GM13976 (cell line): ENCODE results near the gene PLLP.

Source experiments
- DNase-seq: peaks from one replicate; pipeline ENCODE4 v3.0.0; 2012; ENCODE audit warnings: low spot score
- CTCF ChIP-seq: IDR thresholded peaks from 2 replicates; pipeline ENCODE4 v1.5.1; 2012; ENCODE audit warnings: borderline replicate concordance, mild to moderate bottlenecking; ENCODE audit not compliant: insufficient read depth; ENCODE audit errors: extremely low read depth, missing control alignments, control extremely low read depth
- in situ Hi-C: fragments of 300-500 bp; cut with MboI; formaldehyde crosslinking; loops from one replicate; pipeline ENCODE4 v1.12.0; 2022; ENCODE audit warnings: low sequenced_read_pairs, mixed read lengths, inconsistent platforms; ENCODE audit not compliant: unreplicated experiment

PLLP gene

DNA sequence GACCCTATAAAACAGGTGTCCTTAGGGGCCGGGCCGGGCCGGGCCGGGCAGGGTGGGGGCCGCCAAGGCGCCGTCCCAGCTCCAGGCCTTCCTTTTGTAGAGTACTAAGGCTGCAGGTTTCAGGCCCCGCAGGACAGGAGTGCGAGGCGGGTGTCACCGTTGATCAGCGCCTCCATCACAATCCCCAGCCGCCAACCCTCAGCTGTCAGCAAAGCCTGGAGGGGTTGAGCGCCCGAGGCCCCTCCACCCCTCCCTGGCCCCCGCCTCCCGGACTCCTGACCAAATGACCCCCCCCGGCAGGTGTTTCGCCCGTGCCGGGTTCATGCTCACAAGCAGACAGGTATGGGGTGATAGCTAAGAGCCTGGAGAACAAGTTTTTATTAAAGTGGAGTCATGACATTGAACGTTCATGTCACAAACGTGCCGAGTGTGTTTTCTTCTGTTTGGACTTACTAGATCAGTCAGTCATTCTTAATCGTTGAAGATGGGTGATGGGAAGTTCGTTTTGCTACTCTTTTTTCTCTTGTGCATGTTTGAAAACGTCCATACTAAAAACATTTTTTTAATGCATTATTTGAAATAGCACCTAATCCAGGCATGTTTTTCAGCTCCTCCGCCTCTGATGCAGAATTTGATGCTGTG, 38.9 kb downstream of the PLLP start:
- no peak for TF ChIP-seq CTCF
- DNase-seq = peak; percentile 64
- in situ Hi-C loops = no loop called here

DNA sequence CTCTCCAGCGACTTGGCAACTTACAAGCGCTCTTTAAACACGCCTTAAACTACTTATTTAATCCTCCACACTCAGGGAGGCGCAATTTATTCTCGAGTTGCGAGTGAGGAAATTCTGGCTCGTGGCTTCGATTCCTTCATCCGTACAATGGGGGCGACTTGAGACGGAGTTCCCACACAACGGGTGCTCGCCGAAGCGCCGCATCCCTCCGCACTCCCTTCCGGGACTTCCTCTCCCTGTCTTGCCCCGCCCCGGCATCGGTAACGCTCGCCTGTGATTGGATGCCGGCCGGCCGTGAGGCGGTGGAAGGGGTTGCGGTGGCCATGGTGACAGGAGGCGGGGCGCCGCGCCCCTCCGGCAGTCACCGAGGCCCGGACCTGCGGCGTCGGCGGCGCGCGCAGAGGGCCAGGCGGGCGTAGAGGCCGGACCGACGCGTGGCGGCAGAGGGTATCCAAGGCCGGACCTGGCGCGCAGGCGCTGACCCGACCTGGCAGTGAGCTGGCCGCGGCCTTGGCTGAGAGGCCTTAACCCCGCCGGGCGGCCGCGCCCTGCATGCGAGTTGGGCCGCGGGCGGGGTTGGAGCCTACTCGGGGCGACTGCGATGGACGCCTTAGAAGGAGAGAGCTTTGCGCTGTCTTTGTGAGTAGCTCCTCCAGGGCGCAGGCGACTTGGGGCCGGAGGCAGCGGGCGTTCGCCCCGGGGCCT, 39.6 kb downstream of the PLLP start, which contains the start of gene ARL2BP:
ARL2BP (plus strand) TSS at position 493 of the 705 bp plus-strand sequence; CDS start at position 602, 109 bp downstream.
- no peak for TF ChIP-seq CTCF
- DNase-seq = peak; percentile 99
- in situ Hi-C loops = no loop called here

- DNase-seq = no peak
- in situ Hi-C loops = no loop called here
- no peak for TF ChIP-seq CTCF
These were observed 40.1 kb downstream of the PLLP start for GRCh38 chr16:57244463-57244766.

DNA sequence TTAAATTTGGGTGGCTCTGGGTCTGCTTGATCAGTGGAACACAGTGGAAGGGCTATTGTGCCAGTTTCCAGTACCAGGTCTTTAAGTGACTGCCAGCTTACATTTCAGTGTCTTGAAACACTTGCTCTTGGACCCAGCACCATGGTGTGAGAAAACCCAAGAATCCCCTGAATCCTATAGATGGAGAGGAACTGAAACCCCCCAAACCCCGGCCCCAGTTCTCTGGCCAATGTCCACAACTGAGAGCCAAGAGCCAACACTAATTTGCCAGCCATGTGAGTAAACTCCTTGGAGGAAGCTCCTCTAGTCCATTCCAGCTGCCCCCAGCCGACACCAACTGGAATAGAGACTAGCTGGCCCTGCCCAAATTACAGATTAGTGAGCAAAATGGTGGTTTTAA, 41.8 kb downstream of the PLLP start:
- TF ChIP-seq CTCF = no peak
- in situ Hi-C loops = no loop called here

DNA sequence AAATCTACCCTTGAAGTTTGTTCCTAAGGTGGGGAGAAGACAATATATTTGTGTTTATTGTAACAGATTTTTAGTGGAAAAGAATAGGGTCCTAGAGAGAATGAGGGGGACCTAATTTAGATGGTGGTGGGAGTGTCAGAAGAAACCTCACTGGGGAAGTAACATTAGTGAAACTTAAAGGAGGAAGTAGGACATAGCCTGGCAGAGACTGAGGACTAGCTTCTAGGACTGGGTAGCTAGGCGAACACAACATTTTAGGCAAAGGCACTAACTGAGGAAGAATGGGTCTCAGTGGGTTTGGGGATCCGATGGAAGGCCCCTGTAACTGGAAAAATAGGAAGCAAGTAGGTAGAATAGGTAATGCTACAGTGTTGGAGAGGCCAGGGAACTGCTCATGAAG, 43.6 kb downstream of the PLLP start:
- TF ChIP-seq CTCF = no peak
- peak; percentile 20 for DNase-seq
- in situ Hi-C loops = no loop called here

More for the DNA sequence above, 41.8 kb downstream of the PLLP start:
- no peak for DNase-seq

GRCh38 chr16:57239107-57239506, 45.4 kb downstream of the PLLP start:
- DNase-seq = no peak
- in situ Hi-C loops = no loop called here
- TF ChIP-seq CTCF = no peak

- in situ Hi-C loops = no loop called here
- no peak for DNase-seq
- no peak for TF ChIP-seq CTCF
These were observed 45.8 kb downstream of the PLLP start for GRCh38 chr16:57238682-57239081.
